NCI-H460 (cell line): ENCODE results near the gene AP2B1. TPM values are rescaled to one million over a fixed set of nuclear protein-coding genes. Genes with fewer than 3 reads are reported as not detected.

ENCODE experiments used
- DNase-seq: peaks from one replicate; pipeline ENCODE4 v3.0.0-alpha.2; 2016; ENCODE audit warnings: low read depth; ENCODE audit errors: extremely low read depth
- total RNA-seq: library from RNA; depleted of rRNA; stranded (reverse); fragments of >200 nt; shearing (Covaris generic); gene quantifications from 2 replicates; pipeline ENCODE4 v1.2.3, GENCODE V29; 2014

Gene AP2B1
- total RNA-seq, 1 experiment from 2014 or later, result 82.8 TPM

- DNase-seq, result no peak
These were observed 139.2 kb downstream of the AP2B1 start for GRCh38 chr17:35726127-35726952.

GRCh38 chr17:35726953-35727460, 139.9 kb downstream of the AP2B1 start:
- DNase-seq, result no peak

GRCh38 chr17:35727635-35728034, 140.5 kb downstream of the AP2B1 start:
- no peak for DNase-seq

GRCh38 chr17:35728551-35728950, 141.4 kb downstream of the AP2B1 start:
- DNase-seq, result no peak

- DNase-seq, result no peak
These were observed 142.3 kb downstream of the AP2B1 start for GRCh38 chr17:35729405-35729833.

- no peak for DNase-seq
These were observed 143.4 kb downstream of the AP2B1 start for GRCh38 chr17:35730400-35731005.

- peak; percentile 23 for DNase-seq
These were observed 144.3 kb downstream of the AP2B1 start, which contains the start of gene RASL10B for GRCh38 chr17:35731239-35731916. TSS of gene RASL10B (plus strand) at chr17:35731639. CDS start at chr17:35735185, 3,546 bp downstream.

- no peak for DNase-seq
These were observed 145.0 kb downstream of the AP2B1 start for GRCh38 chr17:35731917-35732805.

- DNase-seq, result no peak
These were observed 145.6 kb downstream of the AP2B1 start for GRCh38 chr17:35732806-35733136.

- no peak for DNase-seq
These were observed 146.2 kb downstream of the AP2B1 start for GRCh38 chr17:35733366-35733765.

GRCh38 chr17:35734396-35734795, 147.3 kb downstream of the AP2B1 start:
- no peak for DNase-seq

GRCh38 chr17:35735036-35735805, 148.1 kb downstream of the AP2B1 start:
- DNase-seq, result no peak

GRCh38 chr17:35736236-35736635, 149.1 kb downstream of the AP2B1 start:
- DNase-seq, result no peak

GRCh38 chr17:35738519-35739133, 151.5 kb downstream of the AP2B1 start:
- DNase-seq, result no peak

GRCh38 chr17:35740216-35740615, 153.1 kb downstream of the AP2B1 start:
- DNase-seq, result no peak

GRCh38 chr17:35740997-35741931, 154.1 kb downstream of the AP2B1 start:
- no peak for DNase-seq

GRCh38 chr17:35742496-35742895, 155.4 kb downstream of the AP2B1 start:
- no peak for DNase-seq

GRCh38 chr17:35742896-35743477, 155.9 kb downstream of the AP2B1 start:
- DNase-seq, result no peak
